Measurements from ENCODE around the gene RBP3.

DNA sequence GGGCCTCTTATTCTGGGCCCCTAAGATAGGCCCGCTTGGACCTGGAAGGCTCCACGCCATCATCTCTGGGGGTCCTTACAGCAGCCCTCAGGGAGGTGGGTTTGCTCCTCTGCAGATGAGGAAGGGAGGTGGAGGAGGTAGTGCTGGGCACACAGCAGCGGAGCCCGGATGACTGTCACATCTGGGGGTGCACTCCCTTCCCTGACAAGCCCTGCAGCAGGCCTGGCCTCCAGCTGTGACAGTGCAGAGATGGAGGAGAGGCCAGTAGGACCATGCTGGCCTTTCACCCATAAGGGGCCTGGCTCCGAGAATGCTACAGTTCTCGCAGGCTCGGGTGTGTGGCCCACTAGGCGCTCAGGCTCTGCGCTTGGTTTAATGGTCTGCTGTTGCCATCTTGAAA lies 16.7 kb upstream of the RBP3 start:
- TF ChIP-seq, protein P1, sequence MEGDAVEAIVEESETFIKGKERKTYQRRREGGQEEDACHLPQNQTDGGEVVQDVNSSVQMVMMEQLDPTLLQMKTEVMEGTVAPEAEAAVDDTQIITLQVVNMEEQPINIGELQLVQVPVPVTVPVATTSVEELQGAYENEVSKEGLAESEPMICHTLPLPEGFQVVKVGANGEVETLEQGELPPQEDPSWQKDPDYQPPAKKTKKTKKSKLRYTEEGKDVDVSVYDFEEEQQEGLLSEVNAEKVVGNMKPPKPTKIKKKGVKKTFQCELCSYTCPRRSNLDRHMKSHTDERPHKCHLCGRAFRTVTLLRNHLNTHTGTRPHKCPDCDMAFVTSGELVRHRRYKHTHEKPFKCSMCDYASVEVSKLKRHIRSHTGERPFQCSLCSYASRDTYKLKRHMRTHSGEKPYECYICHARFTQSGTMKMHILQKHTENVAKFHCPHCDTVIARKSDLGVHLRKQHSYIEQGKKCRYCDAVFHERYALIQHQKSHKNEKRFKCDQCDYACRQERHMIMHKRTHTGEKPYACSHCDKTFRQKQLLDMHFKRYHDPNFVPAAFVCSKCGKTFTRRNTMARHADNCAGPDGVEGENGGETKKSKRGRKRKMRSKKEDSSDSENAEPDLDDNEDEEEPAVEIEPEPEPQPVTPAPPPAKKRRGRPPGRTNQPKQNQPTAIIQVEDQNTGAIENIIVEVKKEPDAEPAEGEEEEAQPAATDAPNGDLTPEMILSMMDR (IDR thresholded peaks at IDR 0.05), result no peak
- TF ChIP-seq ZFX (IDR thresholded peaks at IDR 0.05; ENCODE audit: borderline replicate concordance), result no peak
